ENCODE measurements around the gene LBP.
A peak's percentile ranks its signal among the peaks of the same experiment; 100 is the strongest.

Gene LBP

GRCh38 chr20:38306379-38306778 lies 39.9 kb upstream of the LBP start:
- peaks cover 67 to 69% of the 10 kb centered on the region in 2 experiments for H3K4me1 ChIP-seq (ENCODE audit: control insufficient read depth in 1 of 2, insufficient read depth in 1 of 2, low read depth in 1 of 2, low read length in 1 of 2)
- H3K27ac ChIP-seq = peak overlapping the region; percentile 85
- H3K9me3 ChIP-seq = no peaks in the 10 kb centered on the region
- TF ChIP-seq, protein P1, sequence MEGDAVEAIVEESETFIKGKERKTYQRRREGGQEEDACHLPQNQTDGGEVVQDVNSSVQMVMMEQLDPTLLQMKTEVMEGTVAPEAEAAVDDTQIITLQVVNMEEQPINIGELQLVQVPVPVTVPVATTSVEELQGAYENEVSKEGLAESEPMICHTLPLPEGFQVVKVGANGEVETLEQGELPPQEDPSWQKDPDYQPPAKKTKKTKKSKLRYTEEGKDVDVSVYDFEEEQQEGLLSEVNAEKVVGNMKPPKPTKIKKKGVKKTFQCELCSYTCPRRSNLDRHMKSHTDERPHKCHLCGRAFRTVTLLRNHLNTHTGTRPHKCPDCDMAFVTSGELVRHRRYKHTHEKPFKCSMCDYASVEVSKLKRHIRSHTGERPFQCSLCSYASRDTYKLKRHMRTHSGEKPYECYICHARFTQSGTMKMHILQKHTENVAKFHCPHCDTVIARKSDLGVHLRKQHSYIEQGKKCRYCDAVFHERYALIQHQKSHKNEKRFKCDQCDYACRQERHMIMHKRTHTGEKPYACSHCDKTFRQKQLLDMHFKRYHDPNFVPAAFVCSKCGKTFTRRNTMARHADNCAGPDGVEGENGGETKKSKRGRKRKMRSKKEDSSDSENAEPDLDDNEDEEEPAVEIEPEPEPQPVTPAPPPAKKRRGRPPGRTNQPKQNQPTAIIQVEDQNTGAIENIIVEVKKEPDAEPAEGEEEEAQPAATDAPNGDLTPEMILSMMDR (IDR thresholded peaks at IDR 0.05) = no peak
- no peak overlapping the region for H3K4me3 ChIP-seq (ENCODE audit: low read depth in 1 of 2, low read length in 1 of 2)
- no peaks in the 10 kb centered on the region for H3K27me3 ChIP-seq
- peaks cover 35% of the 10 kb centered on the region for H3K36me3 ChIP-seq

DNA sequence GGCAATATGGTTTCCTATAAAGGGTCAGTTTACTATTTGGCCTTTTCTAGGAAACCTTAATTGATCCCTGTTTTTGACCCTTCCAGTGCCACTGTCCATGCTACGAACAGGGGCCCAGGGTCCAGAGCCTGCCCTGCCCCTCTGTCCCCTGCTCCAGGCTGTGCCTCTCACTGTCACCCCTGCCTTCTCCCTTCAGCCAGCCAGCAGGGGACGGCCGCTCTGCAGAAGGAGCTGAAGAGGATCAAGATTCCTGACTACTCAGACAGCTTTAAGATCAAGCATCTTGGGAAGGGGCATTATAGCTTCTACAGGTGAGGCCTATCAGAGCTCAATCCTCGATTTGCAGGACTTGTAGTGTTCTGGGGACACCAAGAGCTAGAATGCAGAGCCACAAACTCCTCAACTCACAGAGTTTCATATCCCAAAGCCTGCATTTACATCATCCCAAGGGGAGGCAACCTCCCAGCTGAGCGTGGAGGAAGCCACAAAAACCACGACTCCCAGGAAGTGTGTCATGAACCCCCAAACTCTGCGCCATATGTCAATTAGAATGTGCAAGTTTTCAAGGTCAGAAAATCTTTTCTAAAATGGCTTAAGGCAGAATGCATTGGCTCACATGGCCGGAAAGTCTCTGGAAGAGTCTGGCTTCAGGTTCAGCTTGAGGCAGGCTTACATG lies 38.8 kb upstream of the LBP start:
- Histone ChIP-seq H3K4me1 (ENCODE audit: control insufficient read depth in 1 of 2, insufficient read depth in 1 of 2, low read depth in 1 of 2, low read length in 1 of 2) (peaks cover 57 to 59% of the 10 kb centered on the region in 2 experiments), H3K4me3 (ENCODE audit: low read depth in 1 of 2, low read length in 1 of 2) (no peak overlapping the region), H3K27me3 (no peaks in the 10 kb centered on the region), H3K27ac (peak overlapping the region; percentile 85), H3K9me3 (no peaks in the 10 kb centered on the region), H3K36me3 (peaks cover 47% of the 10 kb centered on the region)
- TF ChIP-seq, protein P1 (IDR thresholded peaks at IDR 0.05) = no peak

DNA sequence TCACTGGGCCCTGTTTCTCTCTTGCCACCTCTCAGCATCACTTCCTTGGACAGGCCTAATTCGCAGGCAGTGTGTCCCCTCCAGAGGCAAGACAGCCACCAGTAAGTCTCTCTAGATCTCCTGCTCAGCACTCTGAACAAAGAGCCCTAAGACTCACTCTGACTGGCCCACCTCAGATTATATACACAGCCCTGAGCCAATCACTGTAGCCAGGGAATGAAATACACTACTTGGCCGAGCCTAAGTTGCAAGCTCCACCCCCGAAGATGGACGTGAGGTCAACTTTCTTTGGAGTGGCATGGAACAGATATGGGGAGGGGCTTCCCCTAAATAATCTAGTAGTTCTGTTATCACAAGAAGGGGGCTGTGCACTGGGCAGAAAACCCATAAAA lies 38.2 kb upstream of the LBP start:
- Histone ChIP-seq H3K4me3 (ENCODE audit: low read depth in 1 of 2, low read length in 1 of 2) (no peak overlapping the region), H3K4me1 (ENCODE audit: control insufficient read depth in 1 of 2, insufficient read depth in 1 of 2, low read depth in 1 of 2, low read length in 1 of 2) (peaks cover 52 to 53% of the 10 kb centered on the region in 2 experiments), H3K27ac (peak overlapping the region; percentile 85), H3K36me3 (peaks cover 52% of the 10 kb centered on the region), H3K9me3 (no peaks in the 10 kb centered on the region), H3K27me3 (no peaks in the 10 kb centered on the region)
- TF ChIP-seq, protein P1 (IDR thresholded peaks at IDR 0.05) = no peak

DNA sequence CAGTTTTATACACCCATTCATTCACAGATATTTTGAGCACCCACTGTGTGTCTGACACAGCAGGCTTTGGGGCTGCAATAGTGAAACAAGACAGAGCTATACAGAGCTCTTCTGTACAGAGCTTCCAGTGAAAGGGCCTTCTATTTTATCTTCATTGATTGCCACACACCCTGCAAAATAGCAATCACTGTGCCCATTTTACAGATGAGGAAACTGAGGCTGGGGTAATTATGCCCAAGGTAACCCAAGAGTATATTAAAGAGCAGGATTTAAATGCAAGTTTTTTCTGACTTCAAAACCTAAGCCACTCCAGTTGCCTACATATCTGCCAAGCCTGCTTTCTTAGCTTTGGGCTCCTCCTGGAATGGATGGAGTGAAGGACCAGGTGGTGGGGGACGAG lies 37.8 kb upstream of the LBP start:
- Histone ChIP-seq H3K36me3 (peaks cover 54% of the 10 kb centered on the region), H3K27me3 (no peaks in the 10 kb centered on the region), H3K4me3 (ENCODE audit: low read depth in 1 of 2, low read length in 1 of 2) (no peak overlapping the region), H3K9me3 (no peaks in the 10 kb centered on the region), H3K4me1 (ENCODE audit: control insufficient read depth in 1 of 2, insufficient read depth in 1 of 2, low read depth in 1 of 2, low read length in 1 of 2) (peaks cover 48 to 49% of the 10 kb centered on the region in 2 experiments), H3K27ac (peak overlapping the region; percentile 85)
- TF ChIP-seq, protein P1 (IDR thresholded peaks at IDR 0.05) = no peak

DNA sequence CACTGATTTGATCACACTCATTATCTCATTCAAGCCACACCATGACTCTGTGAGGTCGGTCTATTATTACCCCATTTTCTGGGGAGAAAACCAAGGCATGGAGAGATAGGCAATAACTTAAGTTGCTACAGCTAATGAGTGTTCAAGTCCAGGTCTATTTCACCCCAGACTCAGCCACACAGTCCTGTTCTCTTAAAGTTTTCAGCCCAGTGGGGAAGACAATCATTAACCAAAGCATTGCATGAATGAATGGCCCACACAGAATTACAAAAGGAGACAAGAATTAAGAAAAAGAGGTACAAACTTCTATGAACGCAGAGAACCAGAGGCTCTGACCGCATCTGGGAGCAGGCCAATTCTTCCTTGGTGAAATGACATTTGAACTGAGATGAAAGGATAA lies 35.2 kb upstream of the LBP start:
- peaks cover 22 to 23% of the 10 kb centered on the region in 2 experiments for H3K4me1 ChIP-seq (ENCODE audit: control insufficient read depth in 1 of 2, insufficient read depth in 1 of 2, low read depth in 1 of 2, low read length in 1 of 2)

More for the DNA sequence above, 35.2 kb upstream of the LBP start:
- H3K27ac ChIP-seq = peak overlapping the region; percentile 39
- no peak overlapping the region for H3K4me3 ChIP-seq (ENCODE audit: low read depth in 1 of 2, low read length in 1 of 2)
- TF ChIP-seq, protein P1 (IDR thresholded peaks at IDR 0.05) = no peak
- peaks cover 79% of the 10 kb centered on the region for H3K36me3 ChIP-seq
- H3K9me3 ChIP-seq = no peaks in the 10 kb centered on the region
- no peaks in the 10 kb centered on the region for H3K27me3 ChIP-seq
